NCI-H460 (cell line): Measurements from ENCODE around the gene LDLRAD4. TPM values are rescaled to one million over a fixed set of nuclear protein-coding genes. Genes with fewer than 3 reads are reported as not detected.

Source experiments
- DNase-seq: peaks from one replicate; pipeline ENCODE4 v3.0.0-alpha.2; 2016; ENCODE audit warnings: low read depth; ENCODE audit errors: extremely low read depth
- total RNA-seq: library from RNA; depleted of rRNA; stranded (reverse); fragments of >200 nt; shearing (Covaris generic); gene quantifications from 2 replicates; pipeline ENCODE4 v1.2.3, GENCODE V29; 2014

Gene LDLRAD4
- total RNA-seq, 1 experiment from 2014 or later, result not detected

DNA sequence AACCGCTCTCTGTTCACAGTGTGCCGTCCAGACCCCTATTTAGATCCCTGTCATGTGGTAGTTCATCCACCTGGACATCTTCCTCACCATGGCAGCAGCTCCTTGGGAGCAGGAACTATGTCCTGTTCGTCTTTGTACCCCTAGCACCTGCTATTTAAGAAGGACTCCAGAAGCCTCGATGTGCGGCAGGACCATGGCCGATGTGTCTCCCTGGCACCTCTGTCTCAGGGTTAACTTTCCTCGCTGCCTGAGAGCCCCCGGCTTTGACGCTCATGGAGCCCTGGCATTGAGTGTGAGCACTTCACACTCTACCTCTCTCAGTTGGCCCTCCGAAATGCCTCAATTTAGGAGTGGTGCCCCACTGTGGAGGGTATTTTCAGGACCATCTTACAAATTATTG, 355.8 kb downstream of the LDLRAD4 start:
- DNase-seq, result no peak

- no peak for DNase-seq
Observed at GRCh38 chr18:13574761-13575160, 356.2 kb downstream of the LDLRAD4 start.

GRCh38 chr18:13576598-13576997, 358.0 kb downstream of the LDLRAD4 start:
- no peak for DNase-seq

DNA sequence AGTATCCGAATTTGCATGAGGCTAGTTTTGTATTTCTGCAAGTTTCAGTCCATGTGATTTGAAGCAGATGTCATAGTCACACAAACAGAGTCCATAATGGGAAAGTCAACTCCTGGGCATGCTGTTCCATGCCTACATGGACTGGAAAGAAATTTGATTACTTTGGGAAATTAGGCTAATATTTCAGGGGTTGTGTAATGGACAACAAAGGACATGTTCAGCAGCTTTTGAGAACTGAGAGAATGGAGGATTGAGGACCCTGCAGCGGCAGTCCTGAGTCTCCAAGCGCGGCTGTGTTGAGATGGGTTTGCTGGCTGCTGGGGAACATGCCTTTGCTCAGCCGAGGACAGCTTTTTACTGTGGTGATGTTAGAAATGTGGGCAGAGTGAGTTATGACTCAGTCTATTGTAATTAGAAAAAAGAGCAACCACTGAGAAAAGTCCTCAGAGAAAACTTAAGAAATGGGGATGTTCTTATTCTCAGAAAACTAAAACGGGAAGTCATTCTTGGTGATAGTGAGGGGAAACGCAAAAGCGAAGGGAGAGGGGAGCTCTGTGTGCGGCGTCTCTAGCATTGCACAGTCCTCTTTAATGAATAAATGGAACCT, 358.6 kb downstream of the LDLRAD4 start:
- no peak for DNase-seq

DNA sequence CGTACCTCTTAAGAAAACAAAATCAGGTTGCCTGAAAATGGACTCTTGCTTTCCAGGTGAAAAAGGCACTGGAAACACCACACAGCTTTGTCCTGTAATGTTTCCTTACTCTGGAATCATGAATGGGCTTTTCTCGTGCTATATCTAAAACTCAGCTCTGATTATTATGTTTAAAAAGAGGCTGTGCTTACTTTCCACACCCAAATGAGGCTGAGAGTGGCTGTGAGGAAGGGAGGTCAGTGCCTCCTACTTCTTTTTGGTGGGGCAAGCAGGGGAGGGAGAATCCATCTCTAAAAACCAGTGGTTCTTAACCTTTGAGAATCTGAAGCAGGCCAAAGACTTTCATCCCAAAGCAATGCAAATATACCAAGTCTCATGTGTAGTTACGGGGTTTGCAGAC, 359.2 kb downstream of the LDLRAD4 start:
- DNase-seq, result no peak

GRCh38 chr18:13578400-13578799, 359.8 kb downstream of the LDLRAD4 start:
- DNase-seq, result no peak

DNA sequence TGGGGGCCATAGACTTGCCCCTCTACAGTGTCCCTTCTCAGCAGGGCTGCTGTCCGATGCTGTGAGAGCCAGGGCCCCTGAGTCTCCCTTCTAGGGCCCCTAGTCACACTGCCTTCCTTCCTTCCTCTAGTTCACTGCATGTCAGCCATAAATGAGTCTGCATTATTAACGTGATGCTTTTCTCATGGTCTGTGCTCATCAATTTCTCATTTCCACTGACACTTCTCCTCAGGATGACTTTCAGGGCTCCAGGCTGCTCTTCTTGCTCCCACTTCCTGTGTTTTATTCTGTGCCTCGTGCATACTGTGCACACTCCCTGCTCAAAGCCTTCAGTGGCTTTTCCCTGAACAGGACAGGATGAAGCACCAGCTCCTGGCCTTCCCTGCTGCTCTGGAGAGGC, 361.3 kb downstream of the LDLRAD4 start:
- DNase-seq, result no peak

DNA sequence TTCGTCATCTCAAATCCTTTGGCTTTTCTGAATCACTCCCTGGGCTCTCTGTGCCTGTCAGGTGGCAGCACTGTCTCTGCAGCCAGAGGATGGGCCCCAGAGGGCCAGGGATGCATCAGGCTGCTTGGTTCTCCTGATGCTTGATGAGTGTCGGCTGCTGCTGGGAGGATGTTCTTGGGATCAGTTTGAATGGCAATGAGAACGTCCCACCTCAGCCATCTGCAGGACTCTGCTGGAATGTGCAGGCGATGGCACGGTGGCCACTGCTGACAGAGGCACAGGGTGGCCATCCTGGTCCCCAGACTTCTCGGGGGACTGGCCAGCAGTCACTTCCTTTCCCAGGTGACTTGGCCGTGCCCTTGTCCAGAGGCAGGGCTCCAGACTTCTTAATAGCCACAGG, 361.8 kb downstream of the LDLRAD4 start:
- DNase-seq, result no peak

DNA sequence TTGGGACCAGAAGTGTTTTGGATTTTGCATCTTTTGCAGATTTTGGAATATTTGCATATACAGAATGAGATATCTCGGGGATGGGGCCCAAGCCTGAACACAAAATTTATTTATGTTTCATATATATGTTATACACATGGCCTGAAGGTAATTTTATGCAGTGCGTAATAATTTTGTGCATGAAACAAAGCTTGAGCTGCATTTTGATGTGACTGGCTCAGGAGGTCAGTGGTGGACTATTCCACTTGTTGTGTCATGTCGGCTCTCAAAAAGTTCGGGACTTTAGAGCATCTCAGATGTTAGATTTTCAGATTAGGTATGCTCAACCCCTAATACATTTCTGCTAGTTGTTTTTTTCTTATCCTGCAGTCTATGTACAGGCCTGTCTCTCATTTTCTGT, 362.4 kb downstream of the LDLRAD4 start:
- DNase-seq, result no peak

DNA sequence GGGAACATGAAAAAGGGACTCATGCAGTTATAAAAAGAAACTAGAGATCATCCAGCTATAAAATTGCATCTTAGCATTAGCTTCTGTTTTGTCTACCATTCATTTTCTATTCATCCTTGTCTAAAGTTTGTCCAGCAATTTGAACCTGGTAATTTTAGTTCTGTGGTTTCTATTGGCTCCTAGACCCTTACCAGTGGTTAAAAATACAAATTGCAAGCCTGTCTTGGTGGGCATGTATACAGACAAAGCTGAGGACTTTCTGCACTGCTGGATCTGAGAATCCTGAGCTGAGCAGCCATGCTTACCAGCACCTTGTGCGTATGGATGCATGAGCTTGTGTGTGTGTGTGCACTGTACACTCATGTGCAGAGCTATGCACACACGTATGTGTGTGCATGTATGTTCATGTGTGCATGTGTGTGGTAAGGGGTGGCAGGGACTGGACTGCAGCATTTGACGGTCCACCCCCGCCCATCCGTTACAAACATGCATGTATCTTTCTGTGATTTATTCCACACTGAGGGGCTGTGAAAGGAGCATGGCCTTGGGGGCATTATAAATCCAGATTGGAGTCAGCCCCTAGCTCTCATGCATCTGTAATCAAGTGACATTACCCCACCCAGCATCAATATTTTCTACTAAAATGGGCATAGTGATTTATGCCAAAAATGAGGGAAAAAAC, 363.1 kb downstream of the LDLRAD4 start:
- DNase-seq, result no peak

GRCh38 chr18:13582178-13582670, 363.7 kb downstream of the LDLRAD4 start:
- no peak for DNase-seq

GRCh38 chr18:13583576-13584550, 365.3 kb downstream of the LDLRAD4 start:
- DNase-seq, result no peak

- no peak for DNase-seq
Observed at GRCh38 chr18:13584825-13585224, 366.3 kb downstream of the LDLRAD4 start.

- no peak for DNase-seq
Observed at GRCh38 chr18:13585379-13586153, 367.0 kb downstream of the LDLRAD4 start.

DNA sequence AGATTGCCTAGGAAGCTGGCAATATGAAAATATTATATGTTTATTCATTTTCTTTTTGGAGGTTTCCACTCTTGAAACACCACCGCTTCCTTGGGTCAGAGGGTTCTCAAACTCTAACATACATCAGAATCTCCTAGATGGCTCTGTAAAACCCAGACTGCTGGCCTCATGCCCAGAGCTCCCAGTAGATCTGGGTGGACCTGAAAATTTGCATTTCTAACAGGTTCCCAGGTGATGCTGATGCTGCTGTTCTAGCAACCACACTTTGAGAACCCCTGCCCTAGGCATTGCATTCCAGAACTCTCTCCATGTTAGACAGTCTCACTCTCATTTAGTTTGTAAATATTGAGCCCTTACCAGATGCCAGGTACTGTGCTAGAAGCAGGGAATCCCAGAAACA, 368.4 kb downstream of the LDLRAD4 start:
- DNase-seq, result no peak

GRCh38 chr18:13587477-13587876, 368.9 kb downstream of the LDLRAD4 start:
- DNase-seq, result no peak

GRCh38 chr18:13587937-13588336, 369.4 kb downstream of the LDLRAD4 start:
- no peak for DNase-seq

- DNase-seq, result no peak
Observed at GRCh38 chr18:13589316-13589715, 370.8 kb downstream of the LDLRAD4 start.

DNA sequence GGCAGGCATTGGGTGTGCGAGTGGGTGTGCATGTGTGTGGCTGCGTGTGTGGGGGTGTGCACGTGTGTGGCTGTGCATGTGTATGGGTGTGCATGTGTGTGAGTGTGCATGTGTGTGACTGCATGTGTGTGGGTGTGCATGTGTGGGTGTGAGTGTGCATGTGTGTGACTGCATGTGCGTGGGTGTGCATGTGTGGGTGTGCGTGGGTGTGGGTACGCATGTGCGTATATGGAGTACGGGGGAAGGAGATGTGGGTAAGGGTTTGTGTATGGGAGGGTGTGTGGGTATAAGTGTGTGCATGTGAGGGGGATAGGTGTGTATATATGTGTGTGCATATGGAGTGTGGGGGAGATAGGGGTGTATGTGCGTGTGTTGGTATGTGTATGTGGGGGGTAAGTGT, 371.4 kb downstream of the LDLRAD4 start:
- no peak for DNase-seq

- no peak for DNase-seq
Observed at GRCh38 chr18:13592246-13592645, 373.7 kb downstream of the LDLRAD4 start.

GRCh38 chr18:13594551-13594950, 376.0 kb downstream of the LDLRAD4 start:
- no peak for DNase-seq
